Pancreas (tissue), 10 donors: ENCODE measurements around the gene NPPB. TPM values are rescaled to one million over a fixed set of nuclear protein-coding genes. Genes with fewer than 3 reads are reported as not detected.
A peak's percentile ranks its signal among the peaks of the same experiment; 100 is the strongest.

Experiments used
- ATAC-seq, 4 donors: fragments of 200-7000 bp; cut with Tn5 transposase; one replicate each; pipeline versions ENCODE4 v1.8.0 to v1.9.1; 2020; ENCODE audit warnings: mild to moderate bottlenecking in 4 of 4, moderate library complexity in 4 of 4
- DNase-seq, 6 donors: peaks; one replicate each; pipeline ENCODE4 v3.0.0-alpha.2; 2020
- FAIRE-seq: peaks from 2 replicates; lab custom pipeline; 2012; peaks lifted over from hg19 to GRCh38; lab: Jason Lieb, UNC
- H3K27ac ChIP-seq, 4 donors: fragments of 200-600 bp; sonication (generic); 1 replicate in 3 of 4; 2 replicates in 1 of 4; pipeline versions ENCODE4 v1.5.0 to v1.8.0; 2020
- H3K27me3 ChIP-seq, 4 donors: fragments of 200-600 bp; one replicate each; pipeline ENCODE4 v1.8.0; 2021
- H3K36me3 ChIP-seq, 3 donors: fragments of 200-600 bp; sonication (generic) in 1 of 3; one replicate each; pipeline versions ENCODE4 v1.5.0 to v1.8.0; 2020 to 2021
- H3K4me1 ChIP-seq, 3 donors: fragments of 200-600 bp; one replicate each; pipeline ENCODE4 v1.8.0; 2021
- H3K4me3 ChIP-seq, 4 donors: fragments of 200-600 bp; sonication (generic) in 2 of 4; one replicate each; pipeline versions ENCODE4 v1.5.0 to v1.8.0; 2020 to 2021
- H3K9me3 ChIP-seq, 4 donors: fragments of 200-600 bp; one replicate each; pipeline ENCODE4 v1.8.0; 2021
- WGBS, 2 donors: extraction: QIAGEN DNeasy Blood & Tissue Kit; methylation state at CpG; one replicate each; pipeline ENCODE4 v1.1.7; 2013; 5-methylcytosine and 5-hydroxymethylcytosine counted together
- intact Hi-C, 3 donors: fragments of 100-400 bp; cut with DNase I; formaldehyde crosslinking; loops; one replicate each; pipeline versions ENCODE4 v1.11.1 to v1.14.2; 2022
- polyA plus RNA-seq, 2 donors: library from polyadenylated mRNA; stranded (reverse); fragments of 200-250 nt; gene quantifications; one replicate each; pipeline ENCODE4 v1.2.3, GENCODE V29; 2013
- total RNA-seq, 6 donors: library from RNA; stranded (reverse); fragmentation: NEBNext Ultra II Directional in 4 of 6; extraction: Animal tissue kit (Norgen Biotek cat#: 25700) in 4 of 6; gene quantifications; one replicate each; pipeline versions ENCODE4 v1.2.1 to v1.2.4, GENCODE V29; 2021 to 2023
- TF ChIP-seq, protein P1 (sequence below), 4 donors: fragments of 200-600 bp; sonication (generic) in 3 of 4; IDR thresholded peaks; one replicate each; pipeline versions ENCODE4 v1.5.0 to v1.8.0; 2021; ENCODE audit warnings: antibody characterized with exemption in 4 of 4
- donor health status: healthy with polysubstance abuse.
- donor health status: DM: no; HTN: no; CAD: no; lungs with moderate emphysema.
- donor health status: DM: no; HTN: no; CAD: no.
- donor health status: control.
- donor health status: control.
- donor health status: Bipolar disorder and iron deficiency.
- donor health status: DM: yes; HTN: yes; CAD: no.
- donor health status: DM: no; HTN: no; CAD: no.
- donor health status: DM: no; HTN: no; CAD: no.
- donor health status: DM: yes; HTN: yes; CAD: no.

Gene NPPB
- total RNA-seq (1 to 10 TPM in 1 of 6 donors, under 1 TPM in 2, not detected in 3; 0.28 to 1.5 (median 0.31) TPM), polyA plus RNA-seq (1 to 10 TPM in 1 of 2 donors, under 1 TPM in 1; 0.95 to 1.6 TPM)

DNA sequence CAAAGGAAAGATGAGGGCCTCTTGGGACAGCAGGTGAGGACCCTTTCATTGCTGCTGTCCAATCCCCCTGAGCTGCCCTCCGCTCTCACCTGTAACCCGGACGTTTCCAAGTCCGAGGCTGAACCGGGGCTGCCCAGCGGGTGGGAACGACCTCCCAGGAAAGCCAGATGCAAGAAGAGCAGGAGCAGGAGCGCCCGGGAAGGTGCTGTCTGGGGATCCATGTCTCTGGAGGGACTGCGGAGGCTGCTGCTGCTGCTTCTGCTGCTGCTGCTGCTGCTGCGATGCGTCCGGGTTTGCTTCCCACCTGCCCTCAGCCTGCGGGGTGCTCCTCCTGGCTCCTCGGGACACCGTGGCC is at the start of gene NPPB:
NPPB (minus strand) TSS at position 333 of the 355 bp plus-strand sequence; CDS start at position 221, 112 bp downstream.
- FAIRE-seq (no peak), DNase-seq (no peak), ATAC-seq (no peak)
- Histone ChIP-seq H3K27ac (no peak within 1 kb of the TSS), H3K9me3 (no peaks in the 10 kb centered on the region), H3K27me3 (peaks cover 0 to 22% (median 3%) of the 10 kb centered on the region in 4 donors), H3K36me3 (no peaks in the 10 kb centered on the region), H3K4me1 (no peaks in the 10 kb centered on the region), H3K4me3 (peak within 1 kb of the TSS in 1 of 4 donors; percentile 13)
- 11 to 15% methylated on average over 16 of the region's 16 CpGs for WGBS, 2 donors
- TF ChIP-seq, protein P1, sequence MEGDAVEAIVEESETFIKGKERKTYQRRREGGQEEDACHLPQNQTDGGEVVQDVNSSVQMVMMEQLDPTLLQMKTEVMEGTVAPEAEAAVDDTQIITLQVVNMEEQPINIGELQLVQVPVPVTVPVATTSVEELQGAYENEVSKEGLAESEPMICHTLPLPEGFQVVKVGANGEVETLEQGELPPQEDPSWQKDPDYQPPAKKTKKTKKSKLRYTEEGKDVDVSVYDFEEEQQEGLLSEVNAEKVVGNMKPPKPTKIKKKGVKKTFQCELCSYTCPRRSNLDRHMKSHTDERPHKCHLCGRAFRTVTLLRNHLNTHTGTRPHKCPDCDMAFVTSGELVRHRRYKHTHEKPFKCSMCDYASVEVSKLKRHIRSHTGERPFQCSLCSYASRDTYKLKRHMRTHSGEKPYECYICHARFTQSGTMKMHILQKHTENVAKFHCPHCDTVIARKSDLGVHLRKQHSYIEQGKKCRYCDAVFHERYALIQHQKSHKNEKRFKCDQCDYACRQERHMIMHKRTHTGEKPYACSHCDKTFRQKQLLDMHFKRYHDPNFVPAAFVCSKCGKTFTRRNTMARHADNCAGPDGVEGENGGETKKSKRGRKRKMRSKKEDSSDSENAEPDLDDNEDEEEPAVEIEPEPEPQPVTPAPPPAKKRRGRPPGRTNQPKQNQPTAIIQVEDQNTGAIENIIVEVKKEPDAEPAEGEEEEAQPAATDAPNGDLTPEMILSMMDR (IDR thresholded peaks at IDR 0.05) = no peak
- intact Hi-C loops = no loop called here

DNA sequence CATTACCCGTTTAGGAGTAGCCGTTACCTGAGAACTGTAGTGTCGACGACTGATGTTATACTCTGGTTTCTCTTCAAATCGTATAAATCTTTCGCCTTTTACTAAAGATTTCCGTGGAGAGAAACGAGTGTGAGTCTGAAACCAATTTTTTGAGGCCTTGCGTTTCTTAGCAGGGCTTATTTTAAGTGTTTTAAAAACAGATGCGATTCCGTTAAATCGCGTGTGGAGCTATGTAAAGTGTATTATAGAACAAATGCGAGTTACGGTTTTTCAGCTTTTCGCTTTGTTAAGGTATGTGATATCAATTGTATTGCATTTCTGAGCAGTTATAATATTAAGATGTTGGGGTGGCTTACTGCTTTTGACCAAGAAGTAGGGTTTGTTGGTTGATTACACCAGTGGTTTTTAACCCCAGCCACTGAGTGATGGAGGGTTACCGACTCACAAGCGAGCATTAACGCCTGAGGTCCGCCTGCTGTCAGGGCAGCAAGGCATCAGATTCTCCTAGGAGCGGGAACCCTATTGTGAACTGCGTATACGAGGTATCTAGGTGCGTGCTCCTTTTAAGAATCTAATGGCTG is 49.4 kb upstream of the NPPB start:
- TF ChIP-seq, protein P1 (IDR thresholded peaks at IDR 0.05) = no peak
- WGBS, 2 donors = 0 to 1% methylated on average over 24 of the region's 24 CpGs
- Histone ChIP-seq H3K4me1 (peaks cover 0 to 3% (median 0%) of the 10 kb centered on the region in 3 donors), H3K4me3 (peak overlapping the region; percentile 15 to 50 (median 35)), H3K9me3 (no peaks in the 10 kb centered on the region), H3K36me3 (no peaks in the 10 kb centered on the region), H3K27me3 (no peaks in the 10 kb centered on the region), H3K27ac (peak overlapping the region; percentile 87 to 98 (median 96))
- peak in 1 of 6 donors; percentile 53 for DNase-seq
- peak; percentile 70 to 83 (median 76) for ATAC-seq
- FAIRE-seq = peak; percentile 92
- intact Hi-C loops = no loop called here

DNA sequence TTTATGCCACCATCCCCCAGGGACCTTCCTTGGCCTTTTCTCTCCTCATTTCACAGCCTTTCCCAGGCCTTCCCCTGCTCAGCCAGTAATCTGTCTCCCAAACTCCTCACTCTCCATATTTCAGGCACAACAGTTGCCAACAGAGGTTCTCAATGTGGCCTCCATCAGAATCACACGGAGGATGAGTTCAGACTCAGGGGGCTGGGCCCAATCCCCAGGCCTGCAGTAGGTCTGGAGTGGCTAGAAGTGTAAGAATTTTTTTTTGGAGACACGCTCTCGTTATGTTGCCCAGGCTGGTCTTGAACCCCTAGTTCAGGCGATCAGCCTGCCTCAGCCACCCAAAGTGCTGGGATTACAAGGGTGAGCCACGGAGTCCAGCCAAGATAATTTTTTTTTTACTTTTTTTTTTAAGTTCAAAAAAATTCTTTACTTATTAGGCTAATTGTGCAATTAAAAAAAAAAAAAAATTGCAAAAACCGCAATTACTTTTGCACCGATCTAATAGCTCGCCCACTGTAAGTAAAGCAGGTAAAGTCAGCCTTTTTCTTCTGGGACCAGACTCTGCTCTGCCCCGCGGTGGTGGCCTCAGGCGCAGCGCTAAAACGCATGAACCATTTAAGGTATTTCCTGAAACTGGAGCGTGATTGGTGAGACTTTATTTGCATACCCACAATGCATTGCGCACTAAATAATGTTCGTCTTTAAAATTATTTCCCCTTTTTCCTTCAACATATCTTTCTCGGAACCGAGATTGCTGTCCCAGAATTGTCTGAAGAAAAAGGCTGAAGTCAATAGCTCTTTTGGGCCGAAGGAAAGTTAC is 48.7 kb upstream of the NPPB start:
- WGBS, 2 donors = 9% methylated on average over 19 of the region's 19 CpGs
- Histone ChIP-seq H3K9me3 (no peaks in the 10 kb centered on the region), H3K27me3 (no peaks in the 10 kb centered on the region), H3K4me3 (peak overlapping the region in 2 of 4 donors; percentile 44 to 50), H3K4me1 (peaks cover 0 to 3% (median 0%) of the 10 kb centered on the region in 3 donors), H3K27ac (peak overlapping the region; percentile 87 to 98 (median 96)), H3K36me3 (no peaks in the 10 kb centered on the region)
- DNase-seq (peak; percentile 89 to 98 (median 92)), ATAC-seq (peak; percentile 75 to 88 (median 84)), FAIRE-seq (no peak)
- TF ChIP-seq, protein P1 (IDR thresholded peaks at IDR 0.05) = peak; percentile 44 to 68 (median 58)
- intact Hi-C loops = no loop called here

DNA sequence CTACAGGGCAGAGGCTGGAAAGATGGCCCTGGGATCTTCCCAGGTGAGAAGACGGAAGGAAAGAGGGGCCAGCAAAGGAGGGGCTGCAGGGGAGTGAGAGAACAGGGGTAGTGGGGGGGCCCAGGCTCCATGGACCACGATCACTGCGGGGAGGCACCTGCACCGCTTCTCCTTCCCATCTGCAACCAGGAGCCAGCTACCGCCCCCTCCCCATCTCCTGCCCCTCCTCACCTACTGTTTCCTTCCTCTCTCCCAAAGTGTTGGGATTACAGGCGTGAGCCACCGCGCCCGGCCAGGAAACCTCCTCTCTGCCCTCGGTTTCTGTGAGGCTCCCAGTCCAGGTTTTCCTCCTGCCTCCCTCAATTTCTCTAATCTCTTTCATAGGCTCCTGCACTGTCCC is 48.1 kb upstream of the NPPB start:
- intact Hi-C loops = no loop called here
- TF ChIP-seq, protein P1 (IDR thresholded peaks at IDR 0.05) = no peak
- WGBS, 2 donors = 77 to 82% methylated on average over 10 of the region's 10 CpGs

More for the DNA sequence above, 48.1 kb upstream of the NPPB start:
- Histone ChIP-seq H3K27ac (no peak overlapping the region), H3K27me3 (no peaks in the 10 kb centered on the region), H3K4me3 (no peak overlapping the region), H3K4me1 (peaks cover 0 to 3% (median 0%) of the 10 kb centered on the region in 3 donors), H3K9me3 (no peaks in the 10 kb centered on the region), H3K36me3 (no peaks in the 10 kb centered on the region)
- ATAC-seq (no peak), FAIRE-seq (no peak), DNase-seq (peak in 2 of 6 donors; percentile 50 to 73)
